Activated naive CD4-positive, alpha-beta T cell treated with anti-CD3 and anti-CD28 coated beads, Interleukin-2, amount 10 ng/mL, durations not matched to agents 7 days and 5 days (primary cell): ENCODE measurements around the gene NPTX1.
"Not testable (repeated sequence)": the region's sequence is repeated elsewhere in the genome, so short reads cannot be mapped to it uniquely, and the experiment has no call there.

Experiments
- CTCF ChIA-PET: fragments of 350-600 bp; sonication (Branson Sonifier 250); formaldehyde crosslinking; loops from one replicate; lab custom pipeline; 2021; ENCODE audit warnings: antibody characterized with exemption; lab: Charles Lee
- DNase-seq: peaks from one replicate; pipeline ENCODE4 v3.0.0-alpha.2; 2020
- H3K27ac Mint-ChIP-seq: one replicate; pipeline ENCODE4 v1.8.0; 2021; ENCODE audit warnings: mild to moderate bottlenecking, moderate library complexity, mixed read lengths
- H3K27me3 Mint-ChIP-seq: one replicate; pipeline ENCODE4 v1.8.0; 2021; ENCODE audit warnings: mild to moderate bottlenecking, mixed read lengths
- H3K36me3 Mint-ChIP-seq: one replicate; pipeline ENCODE4 v1.8.0; 2021; ENCODE audit warnings: mixed read lengths
- H3K4me1 Mint-ChIP-seq: one replicate; pipeline ENCODE4 v1.8.0; 2021; ENCODE audit warnings: mixed read lengths
- H3K4me3 Mint-ChIP-seq: one replicate; pipeline ENCODE4 v1.8.0; 2021; ENCODE audit warnings: mild to moderate bottlenecking, moderate library complexity, mixed read lengths
- H3K9me3 Mint-ChIP-seq: one replicate; pipeline ENCODE4 v1.8.0; 2021; ENCODE audit warnings: mixed read lengths

Gene NPTX1

GRCh38 chr17:80511222-80512180, 35.1 kb upstream of the NPTX1 start:
- H3K4me1 Mint-ChIP-seq = no peaks in the 10 kb centered on the region
- no peak overlapping the region for H3K4me3 Mint-ChIP-seq
- H3K36me3 Mint-ChIP-seq = no peaks in the 10 kb centered on the region
- CTCF ChIA-PET = no interaction called here
- H3K27me3 Mint-ChIP-seq = peaks cover 24% of the 10 kb centered on the region
- DNase-seq = no peak
- H3K9me3 Mint-ChIP-seq = no peaks in the 10 kb centered on the region
- no peak overlapping the region for H3K27ac Mint-ChIP-seq

GRCh38 chr17:80510772-80511171, 34.4 kb upstream of the NPTX1 start:
- Mint-ChIP-seq H3K9me3 (no peaks in the 10 kb centered on the region), H3K27ac (no peak overlapping the region), H3K4me1 (no peaks in the 10 kb centered on the region), H3K27me3 (peaks cover 29% of the 10 kb centered on the region), H3K4me3 (no peak overlapping the region), H3K36me3 (no peaks in the 10 kb centered on the region)
- no peak for DNase-seq
- CTCF ChIA-PET = no interaction called here

GRCh38 chr17:80510132-80510531, 33.7 kb upstream of the NPTX1 start:
- Mint-ChIP-seq H3K27me3 (peaks cover 35% of the 10 kb centered on the region), H3K4me1 (no peaks in the 10 kb centered on the region), H3K36me3 (no peaks in the 10 kb centered on the region), H3K4me3 (no peak overlapping the region), H3K27ac (no peak overlapping the region), H3K9me3 (no peaks in the 10 kb centered on the region)
- CTCF ChIA-PET = no interaction called here
- no peak for DNase-seq

GRCh38 chr17:80509311-80509710, 32.9 kb upstream of the NPTX1 start:
- DNase-seq = no peak
- no peaks in the 10 kb centered on the region for H3K4me1 Mint-ChIP-seq
- no peaks in the 10 kb centered on the region for H3K36me3 Mint-ChIP-seq
- H3K27ac Mint-ChIP-seq = no peak overlapping the region
- H3K9me3 Mint-ChIP-seq = no peaks in the 10 kb centered on the region
- H3K4me3 Mint-ChIP-seq = no peak overlapping the region
- peaks cover 42% of the 10 kb centered on the region for H3K27me3 Mint-ChIP-seq
- CTCF ChIA-PET = no interaction called here

- Mint-ChIP-seq H3K27me3 (peaks cover 41% of the 10 kb centered on the region), H3K4me1 (no peaks in the 10 kb centered on the region), H3K9me3 (no peaks in the 10 kb centered on the region), H3K4me3 (no peak overlapping the region), H3K27ac (no peak overlapping the region), H3K36me3 (no peaks in the 10 kb centered on the region)
- CTCF ChIA-PET = no interaction called here
- no peak for DNase-seq
These were observed 31.6 kb upstream of the NPTX1 start for GRCh38 chr17:80507965-80508364.

GRCh38 chr17:80507177-80507576, 30.8 kb upstream of the NPTX1 start:
- not testable (repeated sequence) for H3K4me3 Mint-ChIP-seq, H3K4me1 Mint-ChIP-seq, H3K36me3 Mint-ChIP-seq, H3K9me3 Mint-ChIP-seq, DNase-seq, H3K27ac Mint-ChIP-seq
- CTCF ChIA-PET = interaction anchor here (0.6 kb wide), 1 partner anchor 54 kb away, joined by 3 read pairs; no protein-coding TSS in a partner anchor
- H3K27me3 Mint-ChIP-seq = peaks cover 42% of the 10 kb centered on the region

GRCh38 chr17:80504686-80505413, 28.4 kb upstream of the NPTX1 start:
- DNase-seq = no peak
- peaks cover 61% of the 10 kb centered on the region for H3K27me3 Mint-ChIP-seq
- CTCF ChIA-PET = no interaction called here

GRCh38 chr17:80503921-80504320, 27.5 kb upstream of the NPTX1 start:
- H3K27me3 Mint-ChIP-seq = peaks cover 70% of the 10 kb centered on the region
- CTCF ChIA-PET = no interaction called here
- no peaks in the 10 kb centered on the region for H3K36me3 Mint-ChIP-seq
- no peak for DNase-seq
- no peaks in the 10 kb centered on the region for H3K9me3 Mint-ChIP-seq
- no peak overlapping the region for H3K27ac Mint-ChIP-seq
- H3K4me1 Mint-ChIP-seq = no peaks in the 10 kb centered on the region
- H3K4me3 Mint-ChIP-seq = no peak overlapping the region

More at GRCh38 chr17:80504686-80505413, 28.4 kb upstream of the NPTX1 start:
- Mint-ChIP-seq H3K4me1 (no peaks in the 10 kb centered on the region), H3K36me3 (no peaks in the 10 kb centered on the region), H3K9me3 (no peaks in the 10 kb centered on the region), H3K27ac (no peak overlapping the region), H3K4me3 (no peak overlapping the region)

- H3K27ac Mint-ChIP-seq = no peak overlapping the region
- no peaks in the 10 kb centered on the region for H3K36me3 Mint-ChIP-seq
- H3K4me1 Mint-ChIP-seq = no peaks in the 10 kb centered on the region
- DNase-seq = no peak
- H3K9me3 Mint-ChIP-seq = no peaks in the 10 kb centered on the region
- CTCF ChIA-PET = no interaction called here
- peaks cover 79% of the 10 kb centered on the region for H3K27me3 Mint-ChIP-seq
- no peak overlapping the region for H3K4me3 Mint-ChIP-seq
These were observed 26.6 kb upstream of the NPTX1 start for GRCh38 chr17:80503031-80503430.

GRCh38 chr17:80502578-80502877, 26.1 kb upstream of the NPTX1 start:
- DNase-seq = no peak
- no peak overlapping the region for H3K4me3 Mint-ChIP-seq
- H3K27ac Mint-ChIP-seq = no peak overlapping the region
- H3K9me3 Mint-ChIP-seq = no peaks in the 10 kb centered on the region
- H3K36me3 Mint-ChIP-seq = no peaks in the 10 kb centered on the region
- peaks cover 4% of the 10 kb centered on the region for H3K4me1 Mint-ChIP-seq
- peaks cover 81% of the 10 kb centered on the region for H3K27me3 Mint-ChIP-seq
- CTCF ChIA-PET = no interaction called here

GRCh38 chr17:80501741-80502577, 25.6 kb upstream of the NPTX1 start:
- DNase-seq = no peak
- Mint-ChIP-seq H3K4me3 (no peak overlapping the region), H3K27me3 (peaks cover 81% of the 10 kb centered on the region), H3K4me1 (peaks cover 10% of the 10 kb centered on the region), H3K27ac (no peak overlapping the region), H3K36me3 (no peaks in the 10 kb centered on the region), H3K9me3 (no peaks in the 10 kb centered on the region)
- CTCF ChIA-PET = no interaction called here

- no peak overlapping the region for H3K27ac Mint-ChIP-seq
- no peaks in the 10 kb centered on the region for H3K9me3 Mint-ChIP-seq
- H3K36me3 Mint-ChIP-seq = no peaks in the 10 kb centered on the region
- DNase-seq = no peak
- CTCF ChIA-PET = no interaction called here
- H3K4me3 Mint-ChIP-seq = no peak overlapping the region
- H3K27me3 Mint-ChIP-seq = peaks cover 83% of the 10 kb centered on the region
- peaks cover 12% of the 10 kb centered on the region for H3K4me1 Mint-ChIP-seq
These were observed 23.7 kb upstream of the NPTX1 start for GRCh38 chr17:80499961-80500665.

GRCh38 chr17:80499560-80499959, 23.2 kb upstream of the NPTX1 start:
- Mint-ChIP-seq H3K27me3 (peaks cover 85% of the 10 kb centered on the region), H3K27ac (no peak overlapping the region), H3K4me1 (peaks cover 12% of the 10 kb centered on the region), H3K36me3 (no peaks in the 10 kb centered on the region), H3K9me3 (no peaks in the 10 kb centered on the region), H3K4me3 (no peak overlapping the region)
- CTCF ChIA-PET = no interaction called here
- DNase-seq = no peak
